HG02610 (cell line): ENCODE data around the gene DRD2.

ENCODE experiments used
- ATAC-seq: cut with Tn5 transposase; IDR thresholded peaks from one replicate; pipeline ENCODE4 v1.9.1; 2021; ENCODE audit warnings: mild to moderate bottlenecking, moderate library complexity; ENCODE audit not compliant: unreplicated experiment

Gene DRD2

DNA sequence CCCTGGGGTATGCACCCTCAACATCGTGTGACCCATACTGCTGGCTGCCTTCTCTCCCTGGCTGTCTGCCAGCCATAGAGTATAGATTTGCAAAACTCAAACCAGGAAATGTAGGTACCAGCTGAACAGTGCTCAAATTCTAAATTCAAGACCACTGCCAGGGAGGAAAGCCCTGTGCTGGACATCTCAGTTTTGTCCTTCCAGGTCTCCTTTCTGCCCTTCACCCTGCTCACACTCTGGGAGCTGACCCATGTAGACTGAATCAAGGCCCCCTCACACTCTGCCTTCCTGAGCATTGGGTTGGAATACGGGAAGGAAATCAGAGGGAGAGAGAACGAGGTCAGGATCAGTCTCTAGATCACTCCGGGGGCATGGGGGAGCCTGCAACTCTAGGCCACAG is 12.4 kb upstream of the DRD2 start:
- ATAC-seq = no peak

DNA sequence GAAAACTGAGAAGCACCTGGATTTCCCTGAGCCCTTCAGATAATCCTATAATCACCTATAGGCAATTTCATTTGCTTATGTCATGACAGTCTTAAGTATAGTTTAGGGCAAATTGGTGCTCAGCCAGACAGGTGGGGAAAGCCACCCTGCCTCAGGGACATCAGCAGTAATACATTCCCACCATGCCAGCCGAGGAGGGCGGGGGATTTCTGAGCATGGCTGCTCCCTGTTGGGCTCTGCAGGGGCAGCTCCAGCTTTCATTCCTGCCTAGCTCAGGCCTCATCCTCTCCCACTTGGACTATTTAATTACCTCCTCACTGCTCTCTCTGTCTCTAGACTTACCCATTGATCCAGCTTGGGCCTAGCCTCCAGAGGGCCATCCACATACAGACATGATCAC is 9.0 kb upstream of the DRD2 start:
- no peak for ATAC-seq

DNA sequence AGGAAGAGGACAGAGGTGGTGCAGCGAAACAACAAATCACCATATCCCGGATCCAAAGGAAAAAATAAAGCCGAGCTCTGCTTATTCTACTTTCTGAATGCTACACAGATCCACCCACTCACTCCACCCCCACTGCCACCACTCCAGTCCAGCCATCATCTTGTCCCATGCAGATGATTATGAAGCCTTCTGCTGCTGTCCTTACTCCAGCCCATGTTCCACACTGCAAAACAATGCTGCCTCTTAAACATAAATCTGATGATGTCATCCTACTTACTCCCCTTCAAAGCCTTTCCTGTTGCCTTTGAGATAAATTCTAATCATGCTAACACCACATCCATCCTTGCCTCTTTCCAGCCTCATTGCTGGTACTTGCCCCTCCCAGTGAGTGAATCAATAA is 6.5 kb upstream of the DRD2 start:
- no peak for ATAC-seq

DNA sequence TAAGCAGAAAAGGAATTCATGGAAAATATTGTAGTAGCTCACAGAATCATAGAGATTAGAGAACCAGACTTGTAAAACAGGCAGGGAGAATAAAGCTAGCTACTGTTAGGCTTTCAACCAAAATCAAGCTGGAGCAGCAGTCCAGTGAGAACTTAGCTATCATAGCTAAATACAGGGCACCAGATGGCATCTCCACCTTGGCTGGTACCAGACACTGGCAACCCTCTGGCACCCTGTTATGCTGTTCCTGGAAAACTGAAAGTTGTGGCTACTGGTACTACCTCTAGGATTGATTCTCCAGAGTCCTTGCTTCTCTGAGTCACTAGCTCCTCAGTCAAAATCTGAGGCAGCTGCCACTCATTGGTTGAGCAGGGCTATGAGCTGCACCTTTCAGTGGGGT is 6.0 kb upstream of the DRD2 start:
- no peak for ATAC-seq

DNA sequence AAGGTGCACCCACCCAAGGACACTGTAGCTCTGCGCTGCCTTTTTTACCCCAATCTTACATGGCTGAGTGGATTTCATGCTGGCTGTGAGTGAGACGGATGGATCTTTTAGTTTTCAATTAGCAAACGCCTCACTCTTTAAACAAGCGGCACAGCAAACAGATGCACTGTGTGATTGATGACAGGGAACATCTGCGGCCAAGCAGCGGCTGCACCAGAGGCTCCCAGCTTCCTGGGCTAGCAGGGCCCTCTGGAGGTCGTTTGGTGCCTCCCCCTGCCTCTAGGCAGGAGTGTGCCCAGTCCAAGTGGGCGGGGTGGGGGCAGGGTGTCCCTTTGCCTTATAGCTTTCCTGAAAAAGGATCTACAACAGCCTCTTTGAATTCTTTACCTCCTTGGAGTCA is 2.1 kb upstream of the DRD2 start:
- ATAC-seq = no peak

DNA sequence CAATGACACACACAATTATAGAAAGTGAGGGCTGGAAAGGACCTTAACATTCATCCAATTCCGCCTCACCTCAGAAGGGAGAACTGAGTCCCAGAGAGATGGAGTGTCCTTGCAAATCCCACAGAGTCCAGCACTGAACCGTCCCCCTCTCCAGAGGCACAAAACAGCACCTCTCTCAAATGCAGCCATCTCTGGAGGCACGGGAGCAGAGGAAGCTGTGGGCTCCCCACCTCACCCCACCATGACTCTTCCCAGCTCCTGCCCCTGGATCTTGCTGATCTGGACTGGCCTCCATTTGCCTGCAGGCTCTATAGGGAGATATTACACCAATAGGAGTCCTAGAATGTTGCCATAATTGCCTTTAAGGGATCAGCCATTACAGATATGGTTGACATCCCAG is 1.4 kb upstream of the DRD2 start:
- no peak for ATAC-seq

DNA sequence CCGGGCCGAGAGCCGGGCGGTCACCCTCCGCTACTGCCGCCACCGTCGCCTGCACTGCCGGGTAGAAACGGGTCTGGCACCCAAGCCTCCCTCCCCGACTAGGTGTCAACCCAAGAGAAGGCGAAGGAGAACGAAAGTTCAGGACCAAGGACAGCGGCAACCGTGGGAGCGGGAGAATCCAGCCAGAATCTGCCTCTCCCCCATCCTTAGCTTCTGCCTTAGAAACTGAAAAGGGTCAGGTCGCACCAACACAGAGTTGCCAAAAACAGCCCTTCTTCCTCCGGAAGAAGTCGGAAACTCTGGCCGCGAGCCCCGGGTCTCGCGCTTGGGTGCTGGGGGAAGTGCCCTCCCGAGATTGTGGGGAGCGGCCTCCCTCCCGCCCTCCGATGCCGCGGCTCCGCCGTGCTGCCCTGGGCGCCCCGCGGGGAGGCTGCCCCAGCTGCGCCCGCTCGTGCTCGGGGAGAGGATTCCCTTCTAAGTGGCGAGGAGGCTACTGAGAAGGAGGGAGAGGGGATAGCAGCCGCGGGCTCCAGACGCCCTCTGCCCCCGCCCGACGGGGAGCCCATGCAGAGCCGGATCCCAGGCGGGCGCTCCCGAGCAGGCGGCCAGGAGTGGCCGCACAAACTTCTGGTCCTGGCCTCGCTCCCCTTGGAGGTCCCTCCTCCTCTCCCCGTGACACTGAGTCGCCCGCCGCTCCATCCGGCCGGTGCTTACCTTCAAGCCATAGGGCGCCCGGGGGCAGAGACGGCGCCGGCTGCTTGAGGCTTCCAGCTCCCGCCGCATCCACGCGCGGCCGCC is 637 bp downstream of the DRD2 start:
- no peak for ATAC-seq

DNA sequence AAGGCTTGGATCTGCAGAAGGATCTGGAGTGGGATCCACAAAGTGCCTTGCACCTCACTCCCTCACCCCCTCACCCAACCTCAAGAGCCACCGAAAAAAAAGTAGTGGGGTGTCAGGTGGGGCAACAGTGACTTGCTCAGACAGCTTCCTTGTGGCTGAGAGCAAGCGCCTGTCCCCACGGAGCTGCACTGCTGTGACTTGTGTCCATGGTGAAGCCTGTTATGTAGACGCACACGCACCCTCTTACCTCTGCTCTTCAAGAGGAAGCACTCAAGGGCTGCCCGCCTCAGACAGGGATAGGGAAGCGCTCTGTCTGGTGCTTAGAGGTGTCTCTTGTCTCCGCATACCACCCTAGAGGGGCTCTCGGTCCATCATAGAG is 1.2 kb downstream of the DRD2 start:
- ATAC-seq = no peak

DNA sequence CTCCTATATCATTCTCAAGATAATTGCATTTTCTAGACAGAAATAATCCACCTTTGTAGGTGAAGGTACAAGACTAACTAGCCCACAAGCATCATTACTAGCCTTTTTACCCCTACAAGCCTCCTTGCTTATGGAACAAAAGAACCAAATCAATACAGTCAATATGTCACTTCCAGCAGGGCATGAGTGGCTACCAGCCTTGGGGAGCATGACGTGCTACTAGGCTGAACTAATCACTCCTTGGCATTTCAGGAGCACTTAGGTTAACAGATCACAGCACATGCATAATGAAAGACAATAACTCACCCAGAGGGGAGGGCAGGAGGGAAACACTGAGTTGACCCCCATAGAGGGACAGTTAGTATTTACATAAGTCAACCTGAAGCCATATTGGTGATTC is 2.7 kb downstream of the DRD2 start:
- no peak for ATAC-seq

DNA sequence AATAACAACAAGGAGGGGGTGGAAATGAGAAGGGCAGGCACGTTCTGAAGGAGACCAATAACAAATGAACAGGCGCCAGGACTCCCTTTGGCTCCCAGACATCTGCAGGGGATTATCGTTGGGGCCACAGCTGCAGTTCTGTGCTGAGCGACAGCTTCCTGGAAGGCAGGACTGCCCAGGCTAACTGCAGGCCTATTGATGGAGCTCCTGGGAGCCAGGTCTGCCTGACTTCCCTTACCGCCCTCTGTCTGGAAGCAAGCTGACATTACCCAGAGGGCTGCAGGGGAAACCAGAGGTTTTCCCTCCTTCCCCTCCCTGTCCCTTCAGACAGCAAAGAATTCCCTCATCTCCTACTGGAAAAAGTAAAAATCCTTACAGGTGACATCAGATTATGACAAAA is 5.0 kb downstream of the DRD2 start:
- ATAC-seq = no peak

DNA sequence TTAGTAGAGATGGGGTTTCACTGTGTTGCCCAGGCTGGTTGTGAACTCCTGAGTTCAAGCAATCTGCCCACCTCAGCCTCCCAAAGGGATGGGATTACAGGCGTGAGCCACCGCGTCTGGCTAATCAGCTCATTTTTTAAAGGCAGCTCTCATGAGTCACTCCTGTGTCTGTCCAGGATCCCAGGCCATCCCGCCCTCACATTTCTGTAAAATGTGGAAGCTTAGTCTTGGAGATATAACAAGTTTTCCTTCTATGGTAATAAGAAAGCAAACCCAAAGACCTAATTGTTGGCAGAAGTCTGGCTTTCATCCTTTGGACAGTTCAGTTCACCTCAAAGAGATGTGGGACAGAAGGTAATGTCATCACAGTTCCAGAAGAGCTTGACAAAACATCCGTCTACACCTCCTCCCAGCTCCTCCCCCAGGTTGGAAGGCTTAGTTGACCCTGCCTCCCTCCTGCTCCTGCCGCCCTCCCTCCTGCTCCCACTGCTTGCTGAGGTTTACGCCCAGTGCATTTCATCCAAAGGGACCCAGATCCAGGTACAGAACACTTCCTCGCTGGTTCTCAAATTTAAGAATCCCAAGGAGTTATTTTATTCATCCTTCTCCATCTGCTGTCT is 6.4 kb downstream of the DRD2 start:
- ATAC-seq = no peak

DNA sequence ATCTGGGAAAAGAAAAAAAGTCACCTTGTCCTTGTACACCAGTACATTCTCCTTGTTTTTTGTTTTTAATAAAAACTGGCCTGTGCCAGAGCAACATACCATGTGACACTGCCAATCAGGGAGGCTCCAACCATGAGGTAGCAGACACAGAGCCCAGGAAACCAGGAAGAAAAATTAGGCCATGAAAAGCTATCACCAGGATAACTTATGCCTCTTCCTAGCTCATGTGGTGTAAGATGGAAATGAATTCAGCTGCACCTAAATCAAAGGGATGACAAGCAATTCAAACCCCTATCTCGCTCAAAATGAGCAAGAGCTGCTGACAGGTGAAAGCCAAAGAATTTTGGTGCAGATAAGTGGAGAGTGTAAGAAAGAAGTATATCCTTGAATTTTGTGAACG is 7.7 kb downstream of the DRD2 start:
- ATAC-seq = no peak

DNA sequence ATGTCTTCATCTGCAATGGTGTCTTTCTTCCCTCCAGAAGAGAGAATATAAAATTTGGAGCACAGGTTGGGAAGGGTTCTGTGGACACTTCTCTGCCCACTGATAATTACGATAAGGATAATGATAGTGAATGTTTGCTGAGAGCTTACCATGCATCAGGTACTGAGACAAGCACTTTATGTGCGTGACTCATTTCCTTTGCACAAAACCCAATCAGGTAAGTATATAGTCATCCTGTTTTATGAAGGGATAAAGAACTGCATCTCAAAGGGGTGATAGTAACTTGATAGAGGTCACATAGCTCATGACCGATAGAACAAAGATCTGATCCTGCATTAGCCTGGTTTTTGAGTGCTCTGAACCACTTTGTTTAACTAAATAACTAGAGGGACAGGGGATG is 9.4 kb downstream of the DRD2 start:
- no peak for ATAC-seq

DNA sequence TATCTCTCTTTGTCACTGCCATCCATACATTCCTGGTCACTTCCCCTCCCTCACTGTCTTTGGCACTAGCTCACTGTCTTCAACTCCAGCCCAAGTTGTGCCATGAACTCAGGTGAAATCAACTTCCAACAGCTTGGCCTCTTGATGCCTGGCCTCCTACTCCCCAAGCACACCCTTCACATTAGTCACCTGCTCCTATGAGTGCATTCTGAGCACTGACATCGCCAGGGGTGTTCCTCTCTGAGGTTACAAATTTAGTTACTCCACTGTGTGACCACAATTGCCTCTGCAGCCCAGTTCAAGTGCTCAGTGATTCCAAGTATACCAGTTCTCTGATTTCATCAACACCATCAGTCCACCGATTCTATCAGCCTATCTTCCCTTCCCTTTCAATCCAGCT is 10.8 kb downstream of the DRD2 start:
- ATAC-seq = no peak

DNA sequence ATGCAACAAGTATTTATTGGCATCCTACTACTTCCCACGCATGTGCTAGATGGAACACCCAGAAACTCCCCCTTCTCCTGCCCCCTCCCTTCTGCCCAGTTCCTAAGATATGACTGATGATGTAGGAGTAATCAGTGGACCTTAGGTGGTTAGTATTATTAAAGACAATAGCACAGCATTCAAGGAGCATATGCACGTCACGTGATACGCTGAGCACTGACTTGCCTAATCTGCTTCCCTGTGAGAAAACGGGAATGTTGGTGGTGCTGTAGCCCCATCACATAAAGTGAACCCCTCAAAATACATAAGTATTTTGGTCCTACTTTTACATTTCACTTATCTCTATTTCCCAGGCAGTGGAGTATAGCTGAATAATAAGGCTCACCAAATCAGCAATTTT is 12.4 kb downstream of the DRD2 start:
- ATAC-seq = no peak

DNA sequence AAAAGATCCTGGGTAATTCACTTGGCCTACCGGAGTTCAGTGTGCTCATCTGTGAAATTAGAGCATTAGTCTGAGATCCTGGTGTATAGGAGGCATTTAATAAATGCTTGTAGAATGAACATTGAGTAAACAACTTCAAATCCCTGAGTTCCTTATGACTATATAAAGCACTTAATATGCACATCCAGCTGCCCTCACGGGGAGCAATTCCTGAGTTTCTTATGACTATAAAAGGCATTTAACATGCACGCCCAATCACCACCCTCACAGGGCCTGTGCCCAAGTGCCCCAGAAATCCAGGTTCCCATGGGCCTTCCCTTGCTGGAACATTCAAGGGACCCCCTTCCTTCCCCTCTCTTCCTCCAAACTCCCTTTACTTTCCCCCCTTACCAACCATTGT is 13.6 kb downstream of the DRD2 start:
- ATAC-seq = no peak

DNA sequence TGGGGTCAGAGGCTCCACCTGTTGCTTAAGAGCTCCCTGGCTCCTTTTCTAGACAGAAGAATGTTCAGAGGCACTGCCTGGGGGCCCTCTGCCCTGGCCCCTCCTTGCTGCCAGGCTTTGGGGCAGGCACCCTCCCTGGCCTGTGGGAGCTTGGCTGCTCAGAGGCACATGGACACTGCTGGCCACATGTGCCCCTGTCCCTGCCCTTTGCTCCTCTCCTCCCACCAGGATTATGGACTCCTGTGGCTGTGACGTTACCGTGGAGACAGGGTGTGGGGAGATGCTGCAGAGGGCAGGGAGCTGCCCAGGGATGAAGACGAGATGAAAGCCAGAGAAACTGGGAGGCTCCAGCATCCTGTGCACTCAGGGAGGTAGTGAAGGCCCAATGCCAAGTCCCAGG is 14.7 kb downstream of the DRD2 start:
- ATAC-seq = no peak

DNA sequence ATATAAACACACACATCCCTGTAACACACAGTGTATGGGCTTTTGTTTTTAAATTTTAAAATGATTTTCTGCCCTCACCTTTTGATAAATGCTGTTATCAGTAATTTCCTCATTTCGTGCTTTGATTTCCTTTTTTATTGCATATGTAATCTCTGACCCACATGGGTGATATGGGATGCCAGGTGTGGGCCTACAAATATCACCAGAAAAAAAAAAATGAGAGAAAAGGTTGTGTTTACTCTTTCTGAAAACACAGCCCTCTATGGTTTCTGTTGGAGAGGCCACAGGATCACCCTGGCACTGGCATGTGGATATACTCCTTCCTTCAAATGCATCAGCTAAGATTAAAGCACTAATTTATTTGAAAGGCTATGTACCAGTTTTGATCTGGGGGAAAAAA is 17.0 kb downstream of the DRD2 start:
- no peak for ATAC-seq

DNA sequence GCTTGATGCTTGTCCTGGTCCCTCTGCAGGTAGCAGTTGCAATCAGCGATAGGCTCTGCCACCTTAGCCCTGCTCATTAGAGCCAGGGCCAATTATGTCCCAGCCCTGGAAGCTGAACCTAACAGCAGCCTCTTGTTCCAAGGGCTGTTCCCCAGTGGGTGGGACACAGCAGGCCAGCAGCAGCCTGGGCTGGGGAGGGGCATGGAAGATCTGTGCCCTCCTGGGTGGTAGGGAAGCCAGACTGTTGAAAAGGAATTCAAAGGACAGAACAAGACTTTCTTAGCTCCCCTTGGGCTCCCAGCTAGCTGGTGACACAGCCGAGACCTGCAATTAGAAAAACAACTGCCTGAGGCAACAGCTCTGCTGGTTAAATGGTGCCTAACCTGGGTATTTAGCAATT is 17.4 kb downstream of the DRD2 start:
- no peak for ATAC-seq

DNA sequence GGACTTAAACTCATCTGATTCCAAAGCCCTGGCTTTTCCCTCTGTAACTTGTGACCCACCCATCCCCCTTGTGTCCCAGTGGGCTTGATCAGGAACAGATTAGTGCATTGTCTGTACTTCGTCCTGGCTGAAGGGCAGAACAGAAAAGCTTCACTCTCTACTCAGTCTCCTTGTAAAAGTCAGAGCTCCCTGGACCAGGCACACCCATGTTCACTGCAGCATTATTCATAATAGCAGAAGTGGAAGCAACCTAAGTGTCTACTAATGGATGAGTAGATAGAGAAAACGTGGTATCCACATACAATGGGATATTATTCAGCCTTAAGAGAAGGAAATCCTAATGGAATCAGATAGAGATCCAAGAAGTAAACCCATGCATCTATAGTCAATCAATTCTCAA is 20.7 kb downstream of the DRD2 start:
- ATAC-seq = no peak

DNA sequence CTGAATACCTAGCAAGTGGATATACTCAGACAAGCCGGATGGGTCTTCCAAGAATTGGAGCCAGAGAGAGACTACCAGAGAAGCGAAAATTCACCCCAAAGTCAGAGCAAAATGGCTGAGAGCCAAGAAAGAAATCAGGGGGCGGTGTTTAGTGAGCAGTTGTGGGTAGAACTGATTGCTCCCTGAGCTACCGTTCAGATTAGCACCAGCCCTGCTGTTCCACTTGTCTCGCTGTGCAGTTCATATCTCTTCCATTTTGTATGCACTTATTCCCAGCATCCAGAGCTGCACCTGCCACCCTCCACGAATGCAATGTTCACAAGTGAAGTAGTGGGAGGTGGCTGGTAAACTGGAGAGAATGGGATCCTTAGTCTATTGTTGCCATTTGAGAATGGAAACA is 25.5 kb downstream of the DRD2 start:
- no peak for ATAC-seq

DNA sequence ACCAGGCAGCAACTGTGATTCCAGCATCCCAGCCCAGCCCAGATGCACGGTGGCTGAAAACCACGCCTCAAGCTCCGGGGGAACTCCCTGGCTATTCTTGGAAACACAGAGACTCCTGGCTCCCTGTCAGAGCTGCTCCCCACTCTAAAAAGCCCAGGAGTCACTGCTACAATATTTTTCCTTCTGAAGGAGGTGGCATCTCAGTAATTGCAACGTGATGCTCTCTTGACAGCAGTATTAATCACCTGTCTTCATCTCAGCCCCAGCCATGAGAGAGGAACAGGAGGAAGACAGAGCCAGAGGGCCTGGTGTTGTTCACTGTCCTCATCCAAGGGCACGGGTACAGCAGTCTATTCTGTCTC is 26.9 kb downstream of the DRD2 start:
- ATAC-seq = no peak
